GM10266 (cell line): ENCODE measurements around the gene RNF115.
"Not testable (repeated sequence)": the region's sequence is repeated elsewhere in the genome, so short reads cannot be mapped to it uniquely, and the experiment has no call there.

ENCODE experiments used
- DNase-seq: peaks from one replicate; pipeline ENCODE4 v3.0.0; 2012; ENCODE audit errors: extremely low spot score
- TF ChIP-seq, protein P1 (sequence below): IDR thresholded peaks from 2 replicates; pipeline ENCODE4 v1.5.1; 2012; ENCODE audit warnings: mild to moderate bottlenecking, low read depth; ENCODE audit not compliant: control insufficient read depth, insufficient read depth; ENCODE audit errors: missing control alignments

Gene RNF115

GRCh38 chr1:145720878-145721671, 102.8 kb downstream of the RNF115 start:
- TF ChIP-seq, protein P1, sequence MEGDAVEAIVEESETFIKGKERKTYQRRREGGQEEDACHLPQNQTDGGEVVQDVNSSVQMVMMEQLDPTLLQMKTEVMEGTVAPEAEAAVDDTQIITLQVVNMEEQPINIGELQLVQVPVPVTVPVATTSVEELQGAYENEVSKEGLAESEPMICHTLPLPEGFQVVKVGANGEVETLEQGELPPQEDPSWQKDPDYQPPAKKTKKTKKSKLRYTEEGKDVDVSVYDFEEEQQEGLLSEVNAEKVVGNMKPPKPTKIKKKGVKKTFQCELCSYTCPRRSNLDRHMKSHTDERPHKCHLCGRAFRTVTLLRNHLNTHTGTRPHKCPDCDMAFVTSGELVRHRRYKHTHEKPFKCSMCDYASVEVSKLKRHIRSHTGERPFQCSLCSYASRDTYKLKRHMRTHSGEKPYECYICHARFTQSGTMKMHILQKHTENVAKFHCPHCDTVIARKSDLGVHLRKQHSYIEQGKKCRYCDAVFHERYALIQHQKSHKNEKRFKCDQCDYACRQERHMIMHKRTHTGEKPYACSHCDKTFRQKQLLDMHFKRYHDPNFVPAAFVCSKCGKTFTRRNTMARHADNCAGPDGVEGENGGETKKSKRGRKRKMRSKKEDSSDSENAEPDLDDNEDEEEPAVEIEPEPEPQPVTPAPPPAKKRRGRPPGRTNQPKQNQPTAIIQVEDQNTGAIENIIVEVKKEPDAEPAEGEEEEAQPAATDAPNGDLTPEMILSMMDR: peak; percentile 93
- peak; percentile 67 for DNase-seq

DNA sequence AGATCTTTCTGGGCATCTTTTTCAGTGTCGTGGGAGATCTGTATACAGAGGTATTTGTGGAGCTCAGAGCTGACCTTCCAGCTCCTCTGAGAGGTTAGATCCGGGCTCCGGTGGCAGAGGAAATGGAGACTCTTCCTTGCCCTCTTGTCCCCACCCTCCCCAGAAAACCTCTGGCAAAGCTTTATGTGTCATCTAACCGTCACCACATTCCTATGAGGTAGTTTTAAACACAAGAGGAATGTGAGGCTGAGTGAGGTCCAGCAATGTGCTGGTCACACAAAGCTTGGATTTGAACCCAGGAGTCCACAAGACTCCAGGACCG, 103.4 kb downstream of the RNF115 start:
- DNase-seq: no peak
- TF ChIP-seq, protein P1: no peak

- peak; percentile 38 for DNase-seq
- TF ChIP-seq, protein P1: no peak
Measured at GRCh38 chr1:145719230-145720079, 104.4 kb downstream of the RNF115 start, which contains the start of gene CD160. Gene CD160 (plus strand): TSS chr1:145719499. CDS start chr1:145728328, 8,829 bp downstream.

- not testable (repeated sequence) for DNase-seq
Measured at GRCh38 chr1:145718465-145718864, 105.4 kb downstream of the RNF115 start.

GRCh38 chr1:145717833-145718232, 106.1 kb downstream of the RNF115 start:
- TF ChIP-seq, protein P1: no peak
- DNase-seq: no peak

DNA sequence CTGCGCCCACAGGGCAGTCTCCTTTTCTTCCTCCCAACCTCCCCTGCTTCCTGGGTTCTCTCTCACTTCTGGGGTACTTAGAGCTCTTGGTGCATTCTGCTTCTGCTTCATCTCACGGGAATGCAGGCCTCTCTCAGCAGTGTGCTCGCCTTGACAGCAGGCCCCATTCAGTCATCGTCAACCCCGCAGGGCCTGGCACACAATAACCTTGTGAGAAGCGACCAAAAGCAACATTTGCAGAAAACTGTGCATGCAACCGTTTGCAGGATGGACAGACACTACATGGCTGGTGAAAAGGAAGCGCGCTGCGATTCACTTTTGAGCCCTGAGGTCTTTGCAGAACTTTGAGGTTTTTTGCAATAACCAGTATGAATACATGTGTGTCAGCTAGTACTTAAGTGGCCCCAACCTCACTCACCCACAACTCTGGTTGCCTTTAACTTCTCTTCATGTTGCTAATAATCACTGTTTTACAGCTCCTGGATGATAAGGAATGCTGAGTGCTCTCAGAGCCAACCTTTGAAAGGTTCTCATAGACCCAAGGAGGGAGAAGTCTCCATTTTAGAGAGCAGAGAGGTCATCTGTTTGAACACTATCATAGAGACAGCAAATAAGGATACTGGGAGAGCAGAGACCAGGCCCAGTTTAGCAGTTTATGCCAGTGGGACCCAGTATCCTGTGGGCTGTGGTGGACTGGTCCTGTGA, 107.1 kb downstream of the RNF115 start:
- TF ChIP-seq, protein P1: no peak
- DNase-seq: no peak

GRCh38 chr1:145714524-145715111, 109.3 kb downstream of the RNF115 start:
- no peak for DNase-seq
- TF ChIP-seq, protein P1: no peak
